SK-N-SH treated with all-trans-retinoic acid at 6 μM for 48 hours (cell line): ENCODE measurements around the gene TASP1.

Source experiments
- PPARA ChIP-seq: fragments of 250-450 bp; sonication (Bioruptor Pico); IDR thresholded peaks from 2 replicates; pipeline ENCODE4 v1.5.0; 2020; ENCODE audit warnings: mild to moderate bottlenecking, borderline replicate concordance
- TOX ChIP-seq: fragments of 250-450 bp; sonication (Bioruptor Pico); IDR thresholded peaks from 2 replicates; pipeline ENCODE4 v1.8.0; 2021; ENCODE audit warnings: mild to moderate bottlenecking, moderate library complexity, borderline replicate concordance
- ZNF565 ChIP-seq: fragments of 450-650 bp; formaldehyde crosslinking; conservative IDR thresholded peaks from 2 replicates; pipeline ENCODE4 v1.5.0; 2020; ENCODE audit warnings: low read depth, mild to moderate bottlenecking, moderate library complexity

DNA sequence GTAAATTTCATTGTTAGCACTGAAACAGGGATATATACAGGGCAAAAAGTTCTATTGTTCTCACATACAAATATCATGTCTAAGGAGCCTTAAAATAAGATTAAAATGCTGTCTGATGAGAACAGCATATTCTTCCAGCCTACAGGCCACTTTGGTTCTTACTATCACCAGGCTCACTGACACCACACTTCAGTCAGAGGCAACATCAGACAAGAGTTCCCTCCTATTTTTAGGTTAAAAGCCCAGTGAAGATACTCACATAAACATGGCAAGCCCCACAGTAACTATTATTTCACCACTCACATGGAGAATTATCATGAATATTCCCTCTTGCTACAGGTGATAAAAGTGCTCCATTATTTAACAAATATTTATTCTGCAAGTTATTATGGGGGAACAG lies 241.9 kb downstream of the TASP1 start:
- TF ChIP-seq PPARA (CRISPR knock-in tag) (no peak), ZNF565 (CRISPR knock-in tag) (no peak), TOX (CRISPR knock-in tag) (no peak)
